ENCODE data around the gene SLC9A2. TPM values are rescaled to one million over a fixed set of nuclear protein-coding genes. Genes with fewer than 3 reads are reported as not detected.

SLC9A2 gene
- total RNA-seq, 1 experiment from 2014 or later: 13.4 TPM

- Histone ChIP-seq H3K36me3 (ENCODE audit: low read depth) (no peaks in the 10 kb centered on the region), H3K4me3 (no peak overlapping the region), H3K9me3 (ENCODE audit: insufficient read depth, low read depth) (no peaks in the 10 kb centered on the region), H3K9me2 (ENCODE audit: insufficient read depth) (no peaks in the 10 kb centered on the region), H3F3A (ENCODE audit: insufficient read depth, low read depth) (no peaks in the 10 kb centered on the region), H3K4me2 (no peak overlapping the region), H2AFZ (no peak overlapping the region), H3K27ac (no peak overlapping the region), H4K20me1 (ENCODE audit: insufficient read depth) (no peaks in the 10 kb centered on the region), H3K27me3 (ENCODE audit: insufficient read depth, low read depth) (no peaks in the 10 kb centered on the region), H3K4me1 (replicated peaks; ENCODE audit: insufficient read depth) (peaks cover 13% of the 10 kb centered on the region), H3K79me2 (ENCODE audit: low read depth) (no peaks in the 10 kb centered on the region)
- CTCF ChIA-PET: no interaction called here
- peak in 1 of 2 experiments; percentile 37 for DNase-seq
- POLR2A ChIA-PET (ENCODE audit: unreplicated experiment): interaction anchor here (0.6 kb wide), 1 partner anchor 15 kb away, joined by 3 read pairs; no protein-coding TSS in a partner anchor
- intact Hi-C loops (cut with micrococcal nuclease; ENCODE audit: unreplicated experiment): loop anchor here (1.0 to 2.0 kb wide), 3 partner anchors 42 to 145 kb away; no protein-coding TSS in a partner anchor
- TF ChIP-seq CTCF (conservative IDR thresholded peaks at IDR 0.05): no peak
- TF ChIP-seq EZH2 (IDR thresholded peaks at IDR 0.05; ENCODE audit: low read depth): no peak
- BruUV-seq (replicated peaks): TSS peak; percentile 44
Measured at GRCh38 chr2:102660070-102660469, 40.7 kb downstream of the SLC9A2 start.

DNA sequence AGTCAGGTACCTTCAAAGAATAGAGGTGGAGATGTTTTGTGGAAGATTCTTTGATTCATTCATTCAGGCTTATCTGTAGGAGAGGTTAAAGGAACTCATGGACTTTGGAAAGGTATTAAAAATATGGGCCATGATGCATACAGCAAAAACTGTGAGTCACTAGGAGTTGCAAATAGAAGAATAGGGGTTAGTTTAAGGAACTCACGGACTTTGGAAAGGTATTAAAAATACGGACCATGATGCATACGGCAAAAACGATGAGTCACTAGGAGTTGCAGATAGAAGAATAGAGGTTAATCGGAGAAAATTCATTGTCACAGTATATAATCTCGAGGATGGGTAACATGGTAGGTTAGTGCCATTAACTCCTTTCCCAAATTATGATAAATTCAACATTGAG lies 41.2 kb downstream of the SLC9A2 start:
- no peak for DNase-seq
- Histone ChIP-seq H3K4me2 (no peak overlapping the region), H3K27ac (no peak overlapping the region), H3K27me3 (ENCODE audit: insufficient read depth, low read depth) (no peaks in the 10 kb centered on the region), H2AFZ (no peak overlapping the region), H3K9me3 (ENCODE audit: insufficient read depth, low read depth) (no peaks in the 10 kb centered on the region), H4K20me1 (ENCODE audit: insufficient read depth) (no peaks in the 10 kb centered on the region), H3K9me2 (ENCODE audit: insufficient read depth) (no peaks in the 10 kb centered on the region), H3F3A (ENCODE audit: insufficient read depth, low read depth) (no peaks in the 10 kb centered on the region), H3K4me1 (replicated peaks; ENCODE audit: insufficient read depth) (peaks cover 13% of the 10 kb centered on the region), H3K4me3 (no peak overlapping the region), H3K36me3 (ENCODE audit: low read depth) (no peaks in the 10 kb centered on the region), H3K79me2 (ENCODE audit: low read depth) (no peaks in the 10 kb centered on the region)
- TF ChIP-seq EZH2 (IDR thresholded peaks at IDR 0.05; ENCODE audit: low read depth) (no peak), CTCF (conservative IDR thresholded peaks at IDR 0.05) (no peak)
- BruUV-seq (replicated peaks): no TSS peak
- CTCF ChIA-PET: no interaction called here
- POLR2A ChIA-PET (ENCODE audit: unreplicated experiment): interaction anchor here (0.7 kb wide), 1 partner anchor 56 kb away, joined by 4 read pairs; no protein-coding TSS in a partner anchor
- intact Hi-C loops (cut with micrococcal nuclease; ENCODE audit: unreplicated experiment): loop anchor here (1.0 to 2.0 kb wide), 3 partner anchors 42 to 146 kb away; no protein-coding TSS in a partner anchor

- Histone ChIP-seq H3K4me2 (no peak overlapping the region), H3K79me2 (ENCODE audit: low read depth) (no peaks in the 10 kb centered on the region), H2AFZ (no peak overlapping the region), H3K4me3 (no peak overlapping the region), H3K36me3 (ENCODE audit: low read depth) (no peaks in the 10 kb centered on the region), H3K27ac (no peak overlapping the region), H3K4me1 (replicated peaks; ENCODE audit: insufficient read depth) (peaks cover 13% of the 10 kb centered on the region), H4K20me1 (ENCODE audit: insufficient read depth) (no peaks in the 10 kb centered on the region), H3F3A (ENCODE audit: insufficient read depth, low read depth) (no peaks in the 10 kb centered on the region), H3K9me2 (ENCODE audit: insufficient read depth) (no peaks in the 10 kb centered on the region), H3K9me3 (ENCODE audit: insufficient read depth, low read depth) (no peaks in the 10 kb centered on the region), H3K27me3 (ENCODE audit: insufficient read depth, low read depth) (no peaks in the 10 kb centered on the region)
- POLR2A ChIA-PET (ENCODE audit: unreplicated experiment): interaction anchor here (0.7 to 1.0 kb wide), 2 partner anchors 42 to 963 kb away, joined by 3 to 10 read pairs; no protein-coding TSS in a partner anchor
- peak in 1 of 2 experiments; percentile 55 for DNase-seq
- TF ChIP-seq EZH2 (IDR thresholded peaks at IDR 0.05; ENCODE audit: low read depth) (no peak), CTCF (conservative IDR thresholded peaks at IDR 0.05) (no peak)
- BruUV-seq (replicated peaks): no TSS peak
- CTCF ChIA-PET: interaction anchor here (1.0 kb wide), 1 partner anchor 189 kb away, joined by 3 read pairs; the partner anchor contains the start of gene SLC9A4
- intact Hi-C loops (cut with micrococcal nuclease; ENCODE audit: unreplicated experiment): loop anchor here (2.0 kb wide), 1 partner anchor 147 kb away; no protein-coding TSS in a partner anchor
Measured at GRCh38 chr2:102661846-102662245, 42.5 kb downstream of the SLC9A2 start.

Measured in PC-9 (cell line).